ENCODE measurements around the gene RUVBL1.

Gene RUVBL1

DNA sequence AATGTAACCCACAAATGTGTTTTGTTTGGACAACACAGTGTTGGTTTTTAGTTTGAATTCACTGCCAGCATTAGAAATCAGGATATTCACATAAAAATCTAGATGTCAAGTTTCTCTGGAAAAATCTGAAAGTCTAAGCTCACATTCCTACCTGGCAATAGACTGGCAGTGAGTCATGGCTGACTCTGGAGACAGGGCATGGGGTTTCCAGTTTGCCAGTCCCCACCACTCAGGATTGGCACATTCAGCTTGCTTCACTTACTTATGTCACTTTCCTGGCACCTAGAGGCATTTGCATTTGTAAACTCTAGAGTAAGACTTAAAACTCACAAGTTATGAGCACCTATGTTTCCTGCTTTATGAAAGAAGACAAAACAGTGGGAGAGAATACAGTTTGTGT lies 90.5 kb downstream of the RUVBL1 start:
- TF ChIP-seq, protein P1, sequence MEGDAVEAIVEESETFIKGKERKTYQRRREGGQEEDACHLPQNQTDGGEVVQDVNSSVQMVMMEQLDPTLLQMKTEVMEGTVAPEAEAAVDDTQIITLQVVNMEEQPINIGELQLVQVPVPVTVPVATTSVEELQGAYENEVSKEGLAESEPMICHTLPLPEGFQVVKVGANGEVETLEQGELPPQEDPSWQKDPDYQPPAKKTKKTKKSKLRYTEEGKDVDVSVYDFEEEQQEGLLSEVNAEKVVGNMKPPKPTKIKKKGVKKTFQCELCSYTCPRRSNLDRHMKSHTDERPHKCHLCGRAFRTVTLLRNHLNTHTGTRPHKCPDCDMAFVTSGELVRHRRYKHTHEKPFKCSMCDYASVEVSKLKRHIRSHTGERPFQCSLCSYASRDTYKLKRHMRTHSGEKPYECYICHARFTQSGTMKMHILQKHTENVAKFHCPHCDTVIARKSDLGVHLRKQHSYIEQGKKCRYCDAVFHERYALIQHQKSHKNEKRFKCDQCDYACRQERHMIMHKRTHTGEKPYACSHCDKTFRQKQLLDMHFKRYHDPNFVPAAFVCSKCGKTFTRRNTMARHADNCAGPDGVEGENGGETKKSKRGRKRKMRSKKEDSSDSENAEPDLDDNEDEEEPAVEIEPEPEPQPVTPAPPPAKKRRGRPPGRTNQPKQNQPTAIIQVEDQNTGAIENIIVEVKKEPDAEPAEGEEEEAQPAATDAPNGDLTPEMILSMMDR (IDR thresholded peaks at IDR 0.05), result no peak
- no peak overlapping the region for H3K4me3 ChIP-seq (ENCODE audit: low read depth in 1 of 2, low read length in 1 of 2)
- H3K4me1 ChIP-seq (ENCODE audit: control insufficient read depth in 1 of 2, insufficient read depth in 1 of 2, low read depth in 1 of 2, low read length in 1 of 2), result no peaks in the 10 kb centered on the region

More for the DNA sequence above, 90.5 kb downstream of the RUVBL1 start:
- no peaks in the 10 kb centered on the region for H3K27me3 ChIP-seq
- no peak overlapping the region for H3K27ac ChIP-seq
- H3K9me3 ChIP-seq, result no peaks in the 10 kb centered on the region
- H3K36me3 ChIP-seq, result no peaks in the 10 kb centered on the region
